ENCODE results near the gene TAF3.
"Not testable (repeated sequence)": the region's sequence is repeated elsewhere in the genome, so short reads cannot be mapped to it uniquely, and the experiment has no call there.

Gene TAF3, protein sequence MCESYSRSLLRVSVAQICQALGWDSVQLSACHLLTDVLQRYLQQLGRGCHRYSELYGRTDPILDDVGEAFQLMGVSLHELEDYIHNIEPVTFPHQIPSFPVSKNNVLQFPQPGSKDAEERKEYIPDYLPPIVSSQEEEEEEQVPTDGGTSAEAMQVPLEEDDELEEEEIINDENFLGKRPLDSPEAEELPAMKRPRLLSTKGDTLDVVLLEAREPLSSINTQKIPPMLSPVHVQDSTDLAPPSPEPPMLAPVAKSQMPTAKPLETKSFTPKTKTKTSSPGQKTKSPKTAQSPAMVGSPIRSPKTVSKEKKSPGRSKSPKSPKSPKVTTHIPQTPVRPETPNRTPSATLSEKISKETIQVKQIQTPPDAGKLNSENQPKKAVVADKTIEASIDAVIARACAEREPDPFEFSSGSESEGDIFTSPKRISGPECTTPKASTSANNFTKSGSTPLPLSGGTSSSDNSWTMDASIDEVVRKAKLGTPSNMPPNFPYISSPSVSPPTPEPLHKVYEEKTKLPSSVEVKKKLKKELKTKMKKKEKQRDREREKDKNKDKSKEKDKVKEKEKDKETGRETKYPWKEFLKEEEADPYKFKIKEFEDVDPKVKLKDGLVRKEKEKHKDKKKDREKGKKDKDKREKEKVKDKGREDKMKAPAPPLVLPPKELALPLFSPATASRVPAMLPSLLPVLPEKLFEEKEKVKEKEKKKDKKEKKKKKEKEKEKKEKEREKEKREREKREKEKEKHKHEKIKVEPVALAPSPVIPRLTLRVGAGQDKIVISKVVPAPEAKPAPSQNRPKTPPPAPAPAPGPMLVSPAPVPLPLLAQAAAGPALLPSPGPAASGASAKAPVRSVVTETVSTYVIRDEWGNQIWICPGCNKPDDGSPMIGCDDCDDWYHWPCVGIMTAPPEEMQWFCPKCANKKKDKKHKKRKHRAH

GRCh38 chr10:7818295-7819120 is at the start of gene TAF3:
Gene TAF3, plus strand, starts transcription at chr10:7818505. Its CDS starts 205 bp downstream, at chr10:7818710.
- DNase-seq = peak; percentile 94

DNA sequence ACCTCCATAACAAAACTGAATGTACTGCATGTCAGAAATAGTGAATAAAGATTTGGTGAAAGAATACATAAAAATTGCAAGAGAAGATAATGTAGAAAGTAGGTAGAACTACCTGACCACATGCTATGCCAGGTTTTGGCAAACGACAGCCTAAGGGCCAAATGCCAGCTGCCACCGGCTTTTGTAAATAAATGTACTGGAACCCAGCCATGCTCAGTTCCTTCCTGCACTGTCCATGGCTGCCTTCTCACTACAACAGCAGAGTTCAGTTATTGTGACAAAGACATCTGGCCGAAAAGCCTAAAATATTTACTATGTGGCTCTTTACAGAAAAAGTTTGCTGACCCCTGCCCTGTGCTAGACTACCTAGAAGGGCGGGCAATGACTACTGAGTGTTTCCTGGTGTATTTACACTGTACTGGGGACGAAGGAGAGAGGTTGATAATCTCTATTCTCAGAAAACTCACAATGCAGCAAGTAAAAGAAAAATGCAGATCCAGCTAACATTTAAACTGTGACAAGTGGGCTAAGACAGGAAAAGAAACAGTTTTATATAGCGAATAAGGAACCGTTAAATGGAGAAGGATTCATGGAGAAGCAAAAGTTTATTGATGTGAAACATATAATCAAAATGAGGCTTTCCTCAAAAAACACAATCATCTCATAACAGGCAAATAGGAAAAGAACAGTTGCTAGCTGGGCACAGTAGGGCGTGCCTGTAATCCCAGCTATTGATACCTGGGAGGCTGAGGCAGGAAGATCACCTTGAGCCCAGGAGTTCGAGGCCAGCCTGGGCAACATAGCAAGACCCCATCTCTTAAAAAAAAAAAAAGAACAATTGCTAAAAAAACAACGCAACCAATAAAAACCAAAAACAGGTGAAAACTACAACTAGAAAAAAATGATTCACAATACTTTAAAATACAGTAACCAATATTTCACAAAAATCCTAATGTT is 44.2 kb upstream of the TAF3 start:
- DNase-seq = peak; percentile 75

- DNase-seq = no peak
These were observed 41.5 kb upstream of the TAF3 start for GRCh38 chr10:7776777-7777176.

DNA sequence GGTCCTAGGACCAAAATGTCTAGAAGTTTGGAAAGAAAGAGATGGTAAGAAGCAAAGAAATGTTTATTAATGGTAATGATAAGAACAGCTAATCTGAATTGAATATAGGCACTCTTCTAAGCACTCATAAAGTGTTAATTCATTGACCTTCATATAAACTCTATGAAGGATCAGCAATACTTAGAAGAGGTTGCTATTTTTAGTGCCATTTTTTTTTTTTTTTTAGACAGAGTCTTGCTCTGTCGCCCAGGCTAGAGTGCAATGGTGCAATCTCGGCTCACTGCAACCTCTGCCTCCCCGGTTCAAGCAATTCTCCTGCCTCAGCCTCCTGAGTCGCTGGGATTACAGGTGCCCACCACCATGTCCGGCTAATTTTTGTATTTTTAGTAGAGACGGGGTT is 36.1 kb upstream of the TAF3 start:
- not testable (repeated sequence) for DNase-seq

- no peak for DNase-seq
These were observed 31.9 kb upstream of the TAF3 start for GRCh38 chr10:7786430-7786829.

DNA sequence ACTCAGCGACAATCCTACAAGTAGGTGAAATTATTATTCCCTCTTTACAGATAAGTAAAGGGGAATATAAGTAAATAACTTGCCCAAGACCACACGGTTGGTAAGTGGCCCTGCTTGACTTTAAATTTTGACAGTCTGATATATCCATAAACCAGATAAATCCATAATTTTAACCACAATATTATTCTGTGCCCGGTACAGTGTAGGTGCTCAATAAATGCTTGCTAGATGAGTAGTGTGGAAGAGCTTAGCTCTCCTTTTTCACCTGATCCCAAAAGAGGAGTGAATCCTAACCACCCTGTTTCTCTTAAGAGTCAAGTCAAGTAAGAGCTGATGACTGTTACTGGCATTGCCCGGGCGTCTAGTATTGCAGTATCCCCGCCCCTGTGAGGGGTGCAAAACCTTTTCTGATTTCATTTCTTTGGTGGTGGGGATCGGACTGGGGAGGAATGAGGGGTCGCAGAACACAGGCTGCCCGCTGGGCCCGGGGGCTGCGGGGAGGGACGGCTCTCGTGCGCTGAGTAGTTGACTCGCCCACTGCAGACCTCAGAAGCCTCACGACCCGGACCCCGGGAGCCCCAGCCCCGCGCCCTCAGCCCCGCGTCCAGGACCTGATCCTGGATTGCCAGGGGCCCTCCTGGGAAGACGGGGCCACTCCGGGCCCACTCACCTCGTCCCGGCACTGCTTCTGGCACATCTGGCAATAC is 31.0 kb upstream of the TAF3 start:
- DNase-seq = peak; percentile 17

- DNase-seq = peak; percentile 92
These were observed 30.3 kb upstream of the TAF3 start, which contains the start of the genes ATP5F1C and KIN for GRCh38 chr10:7787857-7788638. Gene ATP5F1C, plus strand, starts transcription at chr10:7788177. Its CDS starts 31 bp downstream, at chr10:7788208. Gene KIN, minus strand, starts transcription at chr10:7787993. Its CDS starts 60 bp downstream, at chr10:7787933.

DNA sequence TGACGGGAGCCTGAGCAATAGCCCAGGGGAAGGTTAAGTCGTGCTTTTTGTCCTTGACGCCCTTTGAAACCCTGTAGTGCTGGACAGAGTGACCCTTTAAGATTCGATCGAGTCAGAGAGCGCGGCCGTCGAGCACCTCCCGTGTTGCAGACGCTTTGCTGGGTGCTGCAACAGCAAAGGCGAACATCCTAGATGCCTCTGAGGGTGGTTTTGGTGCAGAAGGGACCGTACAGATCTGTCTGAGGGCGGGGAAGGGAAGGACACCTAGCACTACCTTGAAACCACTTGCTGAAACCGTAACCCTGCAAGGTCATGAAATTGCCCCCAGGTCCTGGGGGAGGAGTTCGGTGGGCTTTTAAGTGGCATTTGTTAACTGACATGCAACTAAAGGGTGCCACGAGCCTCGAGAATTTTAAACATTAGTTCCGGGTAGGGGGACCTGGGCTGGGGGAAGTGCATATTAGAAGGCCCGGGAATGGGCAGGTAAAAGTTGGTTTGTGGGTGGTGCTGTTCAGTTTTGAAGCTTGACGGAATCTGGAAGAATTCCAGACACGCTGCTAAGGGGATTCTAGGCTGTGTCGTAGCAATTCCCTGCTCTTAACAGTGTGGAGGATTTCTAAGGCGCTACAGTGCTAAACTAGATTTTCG is 29.5 kb upstream of the TAF3 start:
- DNase-seq = peak; percentile 44

- peak; percentile 21 for DNase-seq
These were observed 28.9 kb upstream of the TAF3 start for GRCh38 chr10:7789390-7789789.

DNA sequence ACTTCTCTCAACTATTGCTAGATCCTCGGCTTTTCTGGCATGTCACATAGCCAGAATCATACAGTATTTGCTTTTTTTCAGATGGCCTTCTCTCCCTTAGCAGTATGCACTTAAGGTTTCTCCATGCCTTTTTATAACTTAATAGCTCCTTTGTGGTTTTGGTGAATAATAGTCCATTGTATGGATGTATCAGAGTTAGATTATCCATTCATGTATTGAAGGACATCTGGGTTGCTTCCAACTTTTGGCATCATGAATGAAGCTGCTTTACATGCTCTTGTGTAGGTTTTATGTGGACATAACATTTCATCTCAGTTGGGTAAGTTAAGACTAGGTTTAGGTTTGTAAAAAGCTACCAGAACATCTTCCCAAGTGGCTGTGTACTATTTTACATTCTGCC is 25.8 kb upstream of the TAF3 start:
- no peak for DNase-seq

DNA sequence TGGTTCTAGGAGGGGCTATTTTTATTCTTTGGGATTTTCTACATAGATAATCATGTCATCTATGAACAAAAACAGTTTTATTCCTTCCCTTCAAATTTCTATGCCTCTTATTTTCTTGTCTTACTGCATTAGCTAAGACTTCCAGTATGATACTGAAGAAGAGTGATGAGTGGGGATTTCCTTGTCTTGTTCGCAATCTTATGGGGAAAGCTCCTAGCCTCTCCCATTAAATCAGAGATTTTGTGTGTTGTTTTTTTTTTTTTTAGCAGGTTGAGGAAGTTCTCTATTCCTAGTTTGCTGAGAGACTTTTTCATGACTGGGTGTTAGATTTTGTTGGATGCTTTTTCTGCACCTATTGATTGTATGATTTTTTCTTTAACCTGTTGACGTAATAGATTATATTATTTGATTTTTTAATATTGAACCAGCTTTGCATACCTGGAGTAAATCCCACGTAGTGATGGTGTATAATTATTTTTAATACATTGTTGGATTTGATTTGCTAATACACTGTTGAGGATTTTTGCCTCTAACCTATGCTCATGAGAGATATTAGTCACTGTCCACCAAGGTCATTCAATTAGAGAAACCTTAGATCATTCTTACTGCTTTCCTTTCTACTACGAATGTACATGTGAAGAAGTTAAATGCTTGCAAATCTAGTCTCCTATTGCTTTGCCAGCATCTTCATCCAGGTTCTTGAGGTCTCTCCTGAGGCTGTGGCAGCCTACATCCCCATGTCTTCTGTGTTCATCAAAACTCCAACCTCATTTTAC is 23.9 kb upstream of the TAF3 start:
- no peak for DNase-seq

GRCh38 chr10:7795605-7796004 is 22.7 kb upstream of the TAF3 start:
- DNase-seq = no peak

- no peak for DNase-seq
These were observed 20.7 kb upstream of the TAF3 start for GRCh38 chr10:7797582-7797981.

- DNase-seq = no peak
These were observed 15.7 kb upstream of the TAF3 start for GRCh38 chr10:7802606-7803005.

- no peak for DNase-seq
These were observed 14.1 kb upstream of the TAF3 start for GRCh38 chr10:7804216-7804615.

DNA sequence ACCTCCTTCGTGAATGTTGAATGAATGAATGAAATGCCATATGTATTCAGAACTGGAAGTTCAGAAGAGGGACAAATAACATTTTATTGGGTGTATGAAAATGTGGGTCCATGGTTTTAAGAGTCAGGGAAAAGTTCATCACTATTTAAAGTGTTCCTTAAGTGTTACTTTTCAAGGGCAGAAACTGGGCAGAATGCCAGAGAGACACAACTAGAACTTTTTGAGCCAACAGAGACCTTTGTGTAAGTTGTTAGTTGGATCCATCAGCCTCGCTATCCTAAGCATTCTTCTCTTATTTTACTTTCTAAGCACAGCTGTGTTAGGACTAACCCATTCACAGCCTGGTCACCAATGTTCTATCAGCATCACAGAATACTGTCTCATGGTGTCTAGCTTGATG is 13.6 kb upstream of the TAF3 start:
- DNase-seq = no peak

DNA sequence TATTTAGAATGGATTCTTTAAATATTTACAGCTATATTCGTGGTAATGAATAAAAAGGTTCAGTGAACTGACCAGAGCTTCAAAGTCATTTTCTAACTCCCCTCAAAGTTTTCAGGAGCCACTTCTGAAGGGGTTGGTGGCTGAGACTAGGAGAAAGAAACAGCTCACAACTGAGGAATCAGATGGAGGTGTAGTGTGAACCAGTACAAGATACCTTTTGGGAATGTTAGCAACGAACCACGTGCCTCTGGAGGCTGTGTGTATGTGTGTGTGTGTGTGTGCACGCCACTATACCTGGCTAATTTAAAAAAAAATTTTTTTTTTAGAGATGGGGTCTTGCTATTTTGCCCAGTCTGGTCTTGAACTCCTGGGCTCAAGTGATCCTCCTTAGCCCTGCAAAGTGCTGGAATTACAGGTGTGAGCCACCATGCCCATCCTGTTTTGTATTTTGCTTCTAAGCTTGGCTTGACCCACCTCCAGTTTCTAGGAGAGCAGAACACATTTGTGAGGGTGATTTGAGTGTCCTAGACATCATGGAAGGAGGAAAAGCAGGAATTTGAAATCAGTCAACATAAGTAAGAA is 9.5 kb upstream of the TAF3 start:
- no peak for DNase-seq

DNA sequence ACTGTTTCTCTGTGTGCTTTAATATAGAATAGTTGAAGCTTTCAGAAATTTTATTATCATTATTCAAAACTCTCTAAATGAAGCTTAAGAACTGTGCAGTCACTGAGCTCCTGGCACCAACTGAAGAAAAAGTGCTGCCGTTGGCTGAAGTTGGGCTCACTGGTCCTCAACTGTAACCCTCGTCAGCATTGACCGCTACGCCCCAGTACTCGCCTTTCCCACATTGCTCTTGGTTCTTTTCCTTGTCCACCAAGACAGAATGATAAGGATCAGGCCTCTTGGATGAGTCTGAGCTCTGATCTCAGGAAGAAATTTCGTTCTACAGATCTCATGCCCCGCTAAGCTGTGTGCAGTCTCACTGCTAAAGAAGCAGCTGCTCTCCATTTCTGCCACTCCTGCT is 7.9 kb upstream of the TAF3 start:
- peak; percentile 8 for DNase-seq
